H1 (cell line): ENCODE data around the gene NUDCD2. TPM values are rescaled to one million over a fixed set of nuclear protein-coding genes. Genes with fewer than 3 reads are reported as not detected.

Source experiments
- CTCF ChIA-PET: fragments of 300-600 bp; sonication (Branson Sonifier 250); formaldehyde crosslinking; loops from one replicate; lab custom pipeline; 2021; ENCODE audit not compliant: partially characterized antibody; lab: Charles Lee
- POLR2A ChIA-PET: fragments of 300-600 bp; sonication (Branson Sonifier 250); formaldehyde crosslinking; loops from one replicate; lab custom pipeline; 2021; ENCODE audit warnings: inconsistent platforms; ENCODE audit not compliant: partially characterized antibody; lab: Charles Lee
- DNase-seq, 2 experiments: peaks; one replicate each; pipeline versions ENCODE4 v3.0.0 to v3.0.0-alpha.2; 2010 to 2022; ENCODE audit warnings: low spot score in 2 of 2, low read depth in 1 of 2, mixed read lengths in 1 of 2
- FAIRE-seq: peaks from 2 replicates; lab custom pipeline; 2011; peaks lifted over from hg19 to GRCh38; lab: Jason Lieb, UNC
- H2AFZ ChIP-seq: 2 replicates; pipeline ENCODE4 v1.8.1; 2012; ENCODE audit warnings: low read length, inconsistent platforms
- H2AK5ac ChIP-seq: 2 replicates; pipeline ENCODE4 v1.6.1; 2013; ENCODE audit warnings: low read depth, low read length
- H2BK120ac ChIP-seq: replicated peaks from 2 replicates; pipeline ENCODE3; 2013; ENCODE audit warnings: low read depth, low read length, inconsistent platforms
- H2BK12ac ChIP-seq: 2 replicates; pipeline ENCODE4 v1.6.1; 2013; ENCODE audit warnings: low read depth, low read length
- H2BK15ac ChIP-seq: 2 replicates; pipeline ENCODE4 v1.6.1; 2013; ENCODE audit warnings: low read length
- H2BK20ac ChIP-seq: 2 replicates; pipeline ENCODE4 v1.6.1; 2013; ENCODE audit warnings: low read length
- H2BK5ac ChIP-seq: 2 replicates; pipeline ENCODE4 v1.6.1; 2013; ENCODE audit warnings: low read depth, low read length
- H3K14ac ChIP-seq: 2 replicates; pipeline ENCODE4 v1.6.1; 2013; ENCODE audit warnings: inconsistent platforms; ENCODE audit not compliant: insufficient read length
- H3K18ac ChIP-seq: 2 replicates; pipeline ENCODE4 v1.6.1; 2013; ENCODE audit warnings: low read length; ENCODE audit errors: extremely low read depth
- H3K23ac ChIP-seq: 2 replicates; pipeline ENCODE4 v1.6.1; 2013; ENCODE audit warnings: inconsistent platforms; ENCODE audit not compliant: insufficient read length
- H3K23me2 ChIP-seq: 2 replicates; pipeline ENCODE4 v1.6.1; 2013; ENCODE audit warnings: low read depth, low read length
- H3K27ac ChIP-seq: 2 replicates; pipeline ENCODE4 v1.6.1; 2011; ENCODE audit warnings: low read depth, low read length, inconsistent platforms
- H3K27me3 ChIP-seq, 4 experiments: replicated peaks in 1 of 4; 1 replicate in 1 of 4; 2 replicates in 3 of 4; pipeline versions ENCODE4 v1.6.1 to v1.8.1; 2011 to 2013; ENCODE audit warnings: low read length in 3 of 4, mild to moderate bottlenecking in 3 of 4, inconsistent platforms in 2 of 4, mixed read lengths in 2 of 4, moderate library complexity in 1 of 4; ENCODE audit not compliant: control insufficient read depth in 3 of 4, insufficient read depth in 3 of 4; ENCODE audit errors: extremely low read depth in 1 of 4
- H3K36me3 ChIP-seq, 4 experiments: 2 replicates each; pipeline versions ENCODE4 v1.6.1 to v1.8.1; 2011 to 2013; ENCODE audit warnings: mild to moderate bottlenecking in 4 of 4, low read length in 3 of 4, moderate library complexity in 2 of 4, control low read depth in 1 of 4, inconsistent platforms in 1 of 4; ENCODE audit not compliant: insufficient read depth in 4 of 4, control insufficient read depth in 2 of 4
- H3K4ac ChIP-seq: replicated peaks from 2 replicates; pipeline ENCODE3; 2013; ENCODE audit warnings: low read length, low read depth, mixed read lengths, inconsistent platforms; ENCODE audit not compliant: insufficient read length
- H3K4me1 ChIP-seq, 4 experiments: replicated peaks in 1 of 4; 1 replicate in 1 of 4; 2 replicates in 3 of 4; pipeline versions ENCODE4 v1.6.1 to v1.8.1; 2011 to 2013; ENCODE audit warnings: low read length in 3 of 4, inconsistent platforms in 2 of 4, mixed read lengths in 1 of 4; ENCODE audit not compliant: insufficient read depth in 4 of 4, control insufficient read depth in 3 of 4
- H3K4me2 ChIP-seq, 2 experiments: 2 replicates each; pipeline versions ENCODE4 v1.6.1 to v1.8.1; 2011 to 2013; ENCODE audit warnings: low read depth in 2 of 2, low read length in 2 of 2, control low read depth in 1 of 2, inconsistent platforms in 1 of 2, mild to moderate bottlenecking in 1 of 2; ENCODE audit not compliant: insufficient read depth in 1 of 2
- H3K4me3 ChIP-seq, 4 experiments: fragments of 200-600, 300-600 bp in 1 of 4; sonication (generic), shearing (Covaris generic), sonication (Bioruptor Twin) in 1 of 4; 2 replicates each; pipeline versions ENCODE4 v1.5.1 to v1.8.1; 2011 to 2016; ENCODE audit warnings: low read length in 4 of 4, low read depth in 3 of 4, control low read depth in 2 of 4, inconsistent platforms in 2 of 4, mild to moderate bottlenecking in 2 of 4, mixed read lengths in 1 of 4, moderate library complexity in 1 of 4; ENCODE audit not compliant: insufficient read depth in 2 of 4; ENCODE audit errors: extremely low read depth in 1 of 4
- H3K56ac ChIP-seq: replicated peaks from 2 replicates; pipeline ENCODE3; 2013; ENCODE audit warnings: low read depth, mild to moderate bottlenecking, mixed read lengths, low read length, inconsistent platforms; ENCODE audit not compliant: insufficient read length
- H3K79me1 ChIP-seq: 2 replicates; pipeline ENCODE4 v1.6.1; 2013; ENCODE audit warnings: low read depth, low read length, control low read depth
- H3K79me2 ChIP-seq, 2 experiments: 2 replicates each; pipeline versions ENCODE4 v1.6.1 to v1.8.1; 2012 to 2013; ENCODE audit warnings: low read length in 2 of 2, mild to moderate bottlenecking in 2 of 2, inconsistent platforms in 1 of 2; ENCODE audit not compliant: insufficient read depth in 2 of 2, control insufficient read depth in 1 of 2
- H3K9ac ChIP-seq, 4 experiments: replicated peaks in 1 of 4; 1 replicate in 1 of 4; 2 replicates in 3 of 4; pipeline versions ENCODE4 v1.6.1 to v1.8.1; 2011 to 2013; ENCODE audit warnings: low read depth in 3 of 4, low read length in 3 of 4, control low read depth in 2 of 4, mild to moderate bottlenecking in 2 of 4, moderate library complexity in 2 of 4, inconsistent platforms in 1 of 4; ENCODE audit errors: extremely low read depth in 1 of 4
- H3K9me3 ChIP-seq, 2 experiments: 2 replicates each; pipeline versions ENCODE4 v1.6.1 to v1.8.1; 2012 to 2013; ENCODE audit warnings: mild to moderate bottlenecking in 2 of 2, moderate library complexity in 2 of 2, control low read depth in 1 of 2, inconsistent platforms in 1 of 2, low read depth in 1 of 2, low read length in 1 of 2, mixed read lengths in 1 of 2; ENCODE audit not compliant: insufficient read depth in 2 of 2
- H4K20me1 ChIP-seq, 2 experiments: replicated peaks in 1 of 2; 2 replicates each; pipeline versions ENCODE3 to v1.8.1; 2011 to 2013; ENCODE audit warnings: inconsistent platforms in 2 of 2, low read length in 2 of 2, mild to moderate bottlenecking in 1 of 2; ENCODE audit not compliant: insufficient read depth in 2 of 2, control insufficient read depth in 1 of 2
- H4K5ac ChIP-seq: 2 replicates; pipeline ENCODE4 v1.6.1; 2013; ENCODE audit warnings: low read length, low read depth, mixed read lengths, inconsistent platforms; ENCODE audit not compliant: insufficient read length
- H4K8ac ChIP-seq: 2 replicates; pipeline ENCODE4 v1.8.0; 2013; ENCODE audit warnings: mild to moderate bottlenecking, moderate library complexity, low read length, inconsistent platforms; ENCODE audit not compliant: insufficient read depth; ENCODE audit errors: extremely low read depth
- H4K91ac ChIP-seq: replicated peaks from 2 replicates; pipeline ENCODE3; 2013; ENCODE audit warnings: low read length, mixed read lengths, inconsistent platforms; ENCODE audit not compliant: insufficient read length
- CREB1 ChIP-seq: IDR thresholded peaks from 2 replicates; pipeline ENCODE4 v1.6.1; 2012; ENCODE audit warnings: inconsistent platforms
- EGR1 ChIP-seq: IDR thresholded peaks from 2 replicates; pipeline ENCODE4 v1.6.1; 2011; ENCODE audit warnings: low read depth, low read length, borderline replicate concordance
- EP300 ChIP-seq, 2 experiments: IDR thresholded peaks; 1 replicate in 1 of 2; 2 replicates in 1 of 2; pipeline ENCODE4 v1.6.1; 2011 to 2012; ENCODE audit warnings: low read depth in 2 of 2, low read length in 2 of 2, mild to moderate bottlenecking in 2 of 2, borderline replicate concordance in 1 of 2, inconsistent platforms in 1 of 2, moderate library complexity in 1 of 2
- GABPA ChIP-seq: IDR thresholded peaks from 2 replicates; pipeline ENCODE4 v1.6.1; 2011; ENCODE audit warnings: mild to moderate bottlenecking, low read length, moderate library complexity, borderline replicate concordance; ENCODE audit not compliant: insufficient read depth
- KDM5A ChIP-seq: fragments of 200-600 bp; IDR thresholded peaks from 2 replicates; pipeline ENCODE4 v1.7.1; 2012; ENCODE audit warnings: mild to moderate bottlenecking, low read length, inconsistent platforms, mixed read lengths
- MAX ChIP-seq: IDR thresholded peaks from 2 replicates; pipeline ENCODE4 v1.6.1; 2012; ENCODE audit warnings: inconsistent platforms
- RXRA ChIP-seq: IDR thresholded peaks from 2 replicates; pipeline ENCODE4 v1.6.1; 2011; ENCODE audit warnings: low read depth, mild to moderate bottlenecking, low read length, moderate library complexity; ENCODE audit not compliant: insufficient read depth
- SUZ12 ChIP-seq: fragments of 200-600 bp; sonication (generic); IDR thresholded peaks from 2 replicates; pipeline ENCODE4 v1.6.1; 2012; ENCODE audit warnings: mild to moderate bottlenecking, inconsistent platforms, low read length, moderate library complexity, mixed read lengths
- TAF1 ChIP-seq: IDR thresholded peaks from 2 replicates; pipeline ENCODE4 v1.6.1; 2011; ENCODE audit warnings: mild to moderate bottlenecking, low read depth, low read length
- TEAD4 ChIP-seq: IDR thresholded peaks from 2 replicates; pipeline ENCODE4 v1.6.1; 2012; ENCODE audit warnings: low read depth, low read length, inconsistent platforms, mixed read lengths
- ZNF274 ChIP-seq: IDR thresholded peaks from 2 replicates; pipeline ENCODE4 v1.7.0; 2012; ENCODE audit warnings: low read length, borderline replicate concordance; ENCODE audit errors: extremely low read depth
- WGBS, 2 experiments: shearing (Covaris generic) in 1 of 2; methylation state at CpG; one replicate each; pipeline versions ENCODE4 v1.1.6 to v1.1.7; 2013 to 2015; ENCODE audit warnings: low lambda C conversion rate in 2 of 2, mixed read lengths in 2 of 2, inconsistent platforms in 1 of 2, low coverage in 1 of 2, missing lambda C conversion rate in 1 of 2; ENCODE audit not compliant: insufficient replicate concordance in 2 of 2, insufficient coverage in 1 of 2, insufficient read length in 1 of 2; ENCODE audit errors: extremely low coverage in 1 of 2, missing lambda C conversion rate in 1 of 2; 5-methylcytosine and 5-hydroxymethylcytosine counted together
- polyA plus RNA-seq, 7 experiments: library from polyadenylated mRNA; depleted of rRNA in 3 of 7; stranded (reverse) in 5 of 7; unstranded in 2 of 7; fragments of >200 nt in 5 of 7; fragments of 200-250 nt in 2 of 7; gene quantifications; 1 replicate in 5 of 7; 2 replicates in 1 of 7; 4 replicates in 1 of 7; pipeline versions ENCODE4 v1.2.1 to v1.2.3, GENCODE V29; 2011 to 2013; ENCODE audit warnings: missing spikeins in 2 of 7, mixed read lengths in 2 of 7
- total RNA-seq: library from RNA; stranded (reverse); fragmentation: NEBNext Ultra II Directional; extraction: Animal tissue kit (Norgen Biotek cat#: 25700); gene quantifications from 2 replicates; pipeline ENCODE4 v1.2.1, GENCODE V29; 2021

Gene NUDCD2
- total and polyA plus RNA-seq, 2 of the 8 experiments (the other 6 are each of a cell fraction or from before 2014, with no cell fraction given), result 12.2 to 59.5 TPM

- no peak overlapping the region for H3K4ac ChIP-seq
- CTCF ChIA-PET, result interaction anchor here (0.5 to 1.1 kb wide), 3 partner anchors 8 to 56 kb away, joined by 3 read pairs; no protein-coding TSS in a partner anchor
- H3K56ac ChIP-seq, result no peak overlapping the region
- no peaks in the 10 kb centered on the region for H3K23me2 ChIP-seq
- H4K20me1 ChIP-seq, result no peaks in the 10 kb centered on the region
- TF ChIP-seq GABPA, result no peak
- no peak for TF ChIP-seq EP300 (IDR thresholded peaks at IDR 0.05; ENCODE audit: borderline replicate concordance in 1 of 2, low read depth in 2 of 2, low read length in 2 of 2)
- no peak for TF ChIP-seq SUZ12
- TF ChIP-seq CREB1, result no peak
- TF ChIP-seq ZNF274, result no peak
- TF ChIP-seq TEAD4, result no peak
- no peak for TF ChIP-seq EGR1
- no peak for TF ChIP-seq TAF1
- TF ChIP-seq MAX, result no peak
- no peak for TF ChIP-seq KDM5A
- no peak for TF ChIP-seq RXRA
- TF ChIP-seq, all 59 proteins: peak for 0
- Histone ChIP-seq H4K91ac (no peak overlapping the region), H3K9ac (no peak overlapping the region), H4K5ac (no peak overlapping the region), H3K79me2 (no peaks in the 10 kb centered on the region), H3K18ac (no peak overlapping the region), H3K79me1 (no peaks in the 10 kb centered on the region), H2BK5ac (no peak overlapping the region), H3K27ac (no peak overlapping the region), H2BK20ac (no peak overlapping the region), H3K23ac (no peak overlapping the region), H3K9me3 (no peaks in the 10 kb centered on the region), H2BK120ac (no peak overlapping the region), H3K4me1 (peaks cover 0 to 2% (median under 1%) of the 10 kb centered on the region in 4 experiments; a peak in 2 of 7 replicates), H4K8ac (no peak overlapping the region), H3K14ac (no peak overlapping the region), H3K4me2 (no peak overlapping the region), H3K4me3 (no peak overlapping the region), H3K27me3 (no peaks in the 10 kb centered on the region), H2AFZ (no peak overlapping the region), H2BK12ac (no peak overlapping the region), H2AK5ac (no peak overlapping the region), H3K36me3 (peaks cover 2 to 7% (median 5%) of the 10 kb centered on the region in 4 experiments; a peak in 4 of 8 replicates), H2BK15ac (no peak overlapping the region)
- 83% methylated on average over 3 of the region's 3 CpGs; no CpG with 5 or more reads in 1 of the 2 experiments for WGBS, 2 experiments
- FAIRE-seq (no peak), DNase-seq (no peak)
- POLR2A ChIA-PET, result interaction anchor here (1.6 to 2.3 kb wide), 2 partner anchors 7 to 14 kb away, joined by 3 to 14 read pairs; partner anchors contain the start of gene MAT2B
Observed at GRCh38 chr5:163497315-163497714, 37.4 kb upstream of the NUDCD2 start.
